GM12874 (cell line): Measurements from ENCODE around the gene PLK4.

Experiments used
- CTCF ChIP-seq: IDR thresholded peaks from 2 replicates; pipeline ENCODE4 v1.5.1; 2011; ENCODE audit warnings: low read depth, mild to moderate bottlenecking, control low read depth, low read length, moderate library complexity; ENCODE audit not compliant: insufficient read depth

Gene PLK4

GRCh38 chr4:127880763-127881562 is at the start of gene PLK4:
PLK4 (plus strand) TSS chr4:127880893; CDS start chr4:127881135, 242 bp downstream.
- TF ChIP-seq CTCF, result no peak

- no peak for TF ChIP-seq CTCF
These were observed 48.1 kb upstream of the PLK4 start for GRCh38 chr4:127832585-127832984.

GRCh38 chr4:127843704-127844600 is 36.7 kb upstream of the PLK4 start:
- no peak for TF ChIP-seq CTCF

GRCh38 chr4:127844601-127845116 is 36.0 kb upstream of the PLK4 start:
- no peak for TF ChIP-seq CTCF

- TF ChIP-seq CTCF, result no peak
These were observed 34.6 kb upstream of the PLK4 start for GRCh38 chr4:127846061-127846460.

GRCh38 chr4:127846765-127847164 is 33.9 kb upstream of the PLK4 start:
- TF ChIP-seq CTCF, result no peak
